Neural progenitor cell (in vitro differentiated cells): ENCODE measurements around the gene HMCES.

Source experiments
- EZH2 ChIP-seq: fragments of 200-600 bp; sonication (generic); IDR thresholded peaks from 2 replicates; pipeline ENCODE4 v1.6.1; 2017; ENCODE audit warnings: antibody characterized with exemption, mild to moderate bottlenecking, moderate library complexity
- TF ChIP-seq, protein P1 (sequence below): fragments of 200-600 bp; sonication (generic); IDR thresholded peaks from 2 replicates; pipeline ENCODE4 v1.5.1; 2017; ENCODE audit warnings: antibody characterized with exemption, mild to moderate bottlenecking

- TF ChIP-seq, protein P1, sequence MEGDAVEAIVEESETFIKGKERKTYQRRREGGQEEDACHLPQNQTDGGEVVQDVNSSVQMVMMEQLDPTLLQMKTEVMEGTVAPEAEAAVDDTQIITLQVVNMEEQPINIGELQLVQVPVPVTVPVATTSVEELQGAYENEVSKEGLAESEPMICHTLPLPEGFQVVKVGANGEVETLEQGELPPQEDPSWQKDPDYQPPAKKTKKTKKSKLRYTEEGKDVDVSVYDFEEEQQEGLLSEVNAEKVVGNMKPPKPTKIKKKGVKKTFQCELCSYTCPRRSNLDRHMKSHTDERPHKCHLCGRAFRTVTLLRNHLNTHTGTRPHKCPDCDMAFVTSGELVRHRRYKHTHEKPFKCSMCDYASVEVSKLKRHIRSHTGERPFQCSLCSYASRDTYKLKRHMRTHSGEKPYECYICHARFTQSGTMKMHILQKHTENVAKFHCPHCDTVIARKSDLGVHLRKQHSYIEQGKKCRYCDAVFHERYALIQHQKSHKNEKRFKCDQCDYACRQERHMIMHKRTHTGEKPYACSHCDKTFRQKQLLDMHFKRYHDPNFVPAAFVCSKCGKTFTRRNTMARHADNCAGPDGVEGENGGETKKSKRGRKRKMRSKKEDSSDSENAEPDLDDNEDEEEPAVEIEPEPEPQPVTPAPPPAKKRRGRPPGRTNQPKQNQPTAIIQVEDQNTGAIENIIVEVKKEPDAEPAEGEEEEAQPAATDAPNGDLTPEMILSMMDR: no peak
- TF ChIP-seq EZH2: no peak
These were observed 39.2 kb downstream of the HMCES start for GRCh38 chr3:129317848-129318247.
